ENCODE measurements around the gene FABP7.

FABP7 gene

DNA sequence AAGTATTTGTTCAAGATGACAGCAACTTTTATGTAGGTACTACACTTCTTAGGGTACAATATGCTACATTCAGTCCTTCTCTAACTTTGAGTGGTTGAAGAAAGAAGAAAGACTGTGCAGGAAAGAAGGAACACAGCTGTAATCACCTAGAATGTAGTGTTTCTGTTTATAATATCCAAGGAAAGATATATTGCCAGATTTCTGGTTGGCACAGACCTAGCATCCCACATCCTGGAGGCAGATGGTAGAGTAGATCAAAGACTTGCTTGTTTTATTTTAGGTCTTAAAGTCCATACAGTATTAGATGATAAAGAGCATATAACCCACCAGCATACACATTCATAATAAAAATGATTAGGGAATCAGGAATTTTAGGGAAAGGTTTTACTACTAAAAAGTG, 13.3 kb upstream of the FABP7 start:
- DNase-seq: no peak

DNA sequence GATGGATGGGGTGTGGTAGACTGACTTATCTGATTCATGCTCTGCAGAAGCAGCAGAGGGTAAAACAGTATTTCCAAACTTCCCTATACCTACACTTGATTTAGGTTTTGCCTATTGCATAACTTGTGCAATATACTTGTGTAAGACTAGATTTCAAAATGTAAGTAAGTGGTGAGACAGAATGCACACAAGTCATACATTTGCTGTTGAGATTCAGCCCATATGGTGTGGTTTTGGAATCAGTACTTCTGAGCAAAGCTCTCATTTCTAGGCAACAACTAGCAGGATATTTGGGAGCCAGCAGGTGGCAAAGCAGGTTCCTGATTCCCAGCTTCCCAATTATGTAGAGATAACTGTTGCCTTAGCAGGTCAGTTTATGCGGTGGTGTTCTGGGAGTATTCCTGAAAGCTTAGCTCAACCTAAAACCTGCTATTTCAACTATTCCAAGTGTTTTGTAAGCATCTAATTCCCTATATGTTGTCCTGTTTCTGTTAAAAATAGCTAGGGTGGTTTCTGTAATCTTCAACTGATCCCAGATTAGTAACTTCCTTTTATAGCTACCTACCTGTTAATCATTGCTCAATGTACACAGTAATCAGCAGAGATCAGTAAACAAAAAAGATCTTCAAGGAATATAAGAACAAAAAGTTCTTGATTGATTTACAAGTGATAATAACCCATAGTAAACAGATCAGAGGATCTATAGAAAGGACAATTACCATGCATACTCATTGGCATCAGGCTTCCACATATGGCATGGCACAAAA, 8.5 kb upstream of the FABP7 start:
- no peak for DNase-seq

DNA sequence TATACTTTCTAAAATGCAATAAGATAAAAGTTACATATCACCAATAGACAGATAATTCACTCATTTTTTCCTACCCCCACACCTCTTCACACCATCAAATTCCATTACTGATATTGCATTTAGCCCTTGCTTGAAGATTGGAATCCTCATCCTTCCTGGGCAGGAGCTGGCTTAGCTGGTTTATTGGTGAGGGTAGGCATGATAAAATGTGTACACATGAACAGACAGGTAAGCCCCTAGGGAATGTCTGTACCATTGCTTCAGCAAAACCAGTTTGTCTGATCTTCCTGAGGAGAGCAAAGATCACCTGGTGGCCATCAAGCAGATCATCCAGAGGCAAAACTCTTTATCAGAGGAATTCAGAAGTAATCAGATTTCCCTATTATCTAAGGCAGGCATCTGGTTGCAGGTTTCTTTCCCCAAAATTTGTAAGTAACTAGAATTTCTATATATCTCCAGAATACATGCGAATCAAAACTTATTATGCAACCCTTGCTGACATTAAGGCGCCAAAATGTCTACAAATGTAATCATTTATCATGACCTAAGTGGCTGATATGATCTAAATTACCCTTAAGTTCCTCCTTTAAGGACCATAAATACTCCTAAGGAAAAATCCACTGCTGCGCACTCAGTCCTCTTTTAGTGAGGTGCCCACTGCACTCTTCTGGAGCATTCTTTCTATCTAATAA, 6.6 kb upstream of the FABP7 start:
- no peak for DNase-seq

DNA sequence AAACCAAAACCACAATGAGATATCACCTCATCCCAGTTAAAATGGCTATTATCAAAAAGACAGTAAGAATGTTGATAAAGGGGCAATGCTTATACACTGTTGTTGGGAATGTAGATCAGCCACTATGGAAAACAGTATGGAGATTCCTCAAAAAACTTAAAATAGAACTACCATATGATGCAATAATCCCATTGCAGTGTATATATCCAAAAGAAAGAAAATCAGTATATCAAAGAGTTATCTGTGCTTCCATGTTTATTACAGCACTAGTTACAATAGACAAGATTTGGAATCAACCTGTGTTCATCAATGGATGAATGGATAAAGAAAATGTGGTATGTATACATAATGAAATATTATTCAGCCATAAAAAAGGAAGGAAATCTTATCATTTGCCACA, 3.5 kb upstream of the FABP7 start:
- no peak for DNase-seq

DNA sequence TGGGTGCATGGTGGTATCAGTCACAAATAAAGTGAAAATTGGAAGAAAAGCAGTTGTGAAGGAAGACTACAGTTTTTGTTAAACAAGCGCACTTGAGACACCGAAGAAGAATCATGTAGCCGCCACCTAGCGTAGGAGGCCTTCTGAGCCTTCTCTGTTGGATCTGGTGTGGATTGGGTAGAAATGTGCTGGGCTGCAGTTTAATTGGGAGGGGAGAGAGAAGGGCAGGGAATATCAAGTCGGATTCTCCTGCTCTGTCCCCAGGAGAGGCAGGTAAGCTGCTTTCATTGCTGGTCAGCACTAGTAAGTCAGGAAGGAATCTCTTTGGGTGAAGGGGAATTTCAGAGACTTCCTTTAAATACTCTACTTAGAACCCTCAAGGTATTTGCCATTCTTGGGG, 1.2 kb upstream of the FABP7 start:
- DNase-seq: no peak

DNA sequence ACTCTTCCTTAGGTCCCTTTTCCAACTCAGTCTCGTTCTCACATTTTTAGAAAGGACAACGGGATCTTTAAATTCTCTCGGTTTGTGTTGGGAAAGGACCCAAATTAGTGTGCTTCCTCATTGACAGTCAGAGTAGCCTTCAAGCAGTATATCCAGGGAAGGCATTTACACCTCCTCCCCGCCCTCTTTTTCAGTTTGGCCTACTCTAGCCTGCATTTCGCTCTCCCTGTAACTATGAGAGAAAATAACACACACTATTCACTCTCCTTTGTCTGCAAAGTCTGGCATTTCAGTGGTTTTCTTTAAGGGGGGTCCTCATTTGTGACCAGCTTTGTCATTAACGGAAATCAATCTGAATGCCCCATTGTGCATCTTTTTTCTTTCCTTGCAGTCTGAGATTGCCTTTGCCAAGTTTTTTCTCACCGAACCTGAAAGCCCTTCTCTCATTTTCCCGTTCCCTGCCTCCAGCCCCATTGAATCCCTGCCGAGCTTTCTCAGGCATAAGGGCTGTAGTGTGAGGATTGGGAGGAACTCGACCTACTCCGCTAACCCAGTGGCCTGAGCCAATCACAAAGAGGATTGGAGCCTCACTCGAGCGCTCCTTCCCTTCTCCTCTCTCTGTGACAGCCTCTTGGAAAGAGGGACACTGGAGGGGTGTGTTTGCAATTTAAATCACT, 393 bp upstream of the FABP7 start:
- DNase-seq: no peak

DNA sequence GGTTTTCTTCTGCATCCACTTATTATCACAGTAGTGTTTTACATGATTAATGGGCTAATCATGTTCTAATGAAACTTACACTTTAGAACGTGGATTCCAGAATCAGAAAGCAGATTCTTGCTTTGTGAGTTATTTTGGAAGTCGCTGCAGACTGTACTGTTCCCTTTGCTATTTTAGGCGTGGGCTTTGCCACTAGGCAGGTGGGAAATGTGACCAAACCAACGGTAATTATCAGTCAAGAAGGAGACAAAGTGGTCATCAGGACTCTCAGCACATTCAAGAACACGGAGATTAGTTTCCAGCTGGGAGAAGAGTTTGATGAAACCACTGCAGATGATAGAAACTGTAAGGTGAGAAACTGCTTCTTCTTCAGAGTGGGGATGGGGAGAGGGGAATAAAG, 598 bp downstream of the FABP7 start:
- DNase-seq: no peak

DNA sequence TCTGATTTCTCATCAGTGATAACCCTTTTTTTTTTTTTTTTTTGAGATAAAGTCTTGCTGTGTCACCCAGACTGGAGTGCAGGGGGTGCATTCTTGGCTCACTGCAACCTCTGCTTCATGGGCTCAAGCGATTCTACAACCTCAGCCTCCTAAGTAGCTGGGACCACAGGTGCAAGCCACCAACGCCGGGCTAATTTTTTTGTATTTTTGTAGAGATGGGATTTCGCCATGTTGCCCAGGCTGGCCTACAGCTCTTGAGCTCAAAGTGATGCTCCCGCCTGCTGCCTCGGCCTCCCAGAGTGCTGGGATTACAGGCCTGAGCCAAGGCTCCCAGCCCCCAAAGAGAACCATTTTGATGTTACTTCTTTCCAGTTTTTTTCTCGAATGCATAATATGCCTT, 2.2 kb downstream of the FABP7 start:
- no peak for DNase-seq

DNA sequence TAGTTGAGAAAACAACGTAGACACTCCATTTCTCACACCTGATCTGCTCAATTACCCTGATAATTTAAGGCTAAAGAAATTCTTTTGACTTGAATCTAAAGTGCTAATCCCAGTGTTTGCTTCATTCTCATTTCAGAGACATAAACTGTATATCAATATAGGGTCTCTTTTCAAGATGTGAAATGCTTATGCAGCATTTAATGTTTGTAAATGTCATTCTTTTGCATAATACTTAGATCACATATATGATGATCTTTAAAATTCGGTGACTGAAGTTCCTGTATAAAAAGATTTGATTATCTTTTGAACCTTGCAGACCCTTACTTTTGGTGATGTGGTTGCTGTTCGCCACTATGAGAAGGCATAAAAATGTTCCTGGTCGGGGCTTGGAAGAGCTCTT, 3.9 kb downstream of the FABP7 start:
- no peak for DNase-seq

DNA sequence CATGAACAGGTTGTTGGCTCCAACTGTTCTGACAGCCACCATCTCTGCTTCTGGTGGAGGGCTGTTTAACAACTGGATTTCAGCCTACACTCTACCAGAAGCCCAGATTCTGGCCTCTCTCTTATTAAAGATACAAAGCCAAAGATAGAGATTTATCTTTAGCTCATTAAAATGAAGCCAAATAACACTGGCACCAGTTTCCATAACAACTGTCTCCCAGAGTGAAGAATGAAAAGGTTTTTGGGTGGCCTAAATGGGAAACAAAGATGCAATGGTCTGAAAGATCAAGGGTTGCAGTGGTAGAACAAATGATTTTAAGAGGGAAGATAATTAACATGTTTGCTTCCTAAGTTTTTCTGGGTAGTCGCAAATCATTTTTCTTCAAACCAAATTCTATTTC, 6.4 kb downstream of the FABP7 start:
- DNase-seq: no peak

DNA sequence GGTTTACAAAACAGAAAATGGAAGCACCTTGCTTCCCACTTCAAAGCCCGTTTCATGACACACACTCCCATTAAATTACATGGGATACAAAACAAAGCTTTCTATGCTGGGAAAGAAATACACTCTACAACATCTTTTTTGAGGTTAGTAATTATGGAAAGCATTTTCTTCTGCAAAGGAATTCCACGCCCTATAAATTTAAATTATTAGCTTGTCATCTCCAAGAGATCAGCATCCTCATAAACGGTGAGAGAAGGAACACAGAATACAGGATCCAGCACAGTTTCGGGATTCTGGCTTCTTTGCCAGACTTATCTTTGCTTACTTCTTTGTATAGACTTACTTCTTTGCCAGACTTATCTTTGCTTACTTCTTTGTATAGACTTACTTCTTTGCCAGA, 8.2 kb downstream of the FABP7 start:
- no peak for DNase-seq

DNA sequence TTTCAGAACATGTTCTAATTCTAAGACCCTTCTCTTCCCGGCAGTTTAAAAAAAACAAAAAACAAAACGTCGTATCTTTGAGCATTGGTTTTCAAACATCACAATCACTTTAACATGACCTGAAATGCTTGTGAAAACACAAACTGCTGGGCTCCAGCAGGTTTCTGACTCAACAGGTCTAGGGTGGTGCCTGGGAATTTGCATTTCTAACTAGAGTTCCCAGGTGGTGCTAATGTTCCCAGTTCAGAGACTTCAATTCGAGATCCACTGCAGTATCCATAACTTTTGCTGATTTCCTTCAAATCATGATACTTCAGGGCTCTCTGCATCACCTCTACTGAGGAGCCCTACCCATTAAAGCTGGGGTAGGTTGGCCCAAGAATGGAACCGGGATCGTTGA, 8.7 kb downstream of the FABP7 start:
- no peak for DNase-seq

DNA sequence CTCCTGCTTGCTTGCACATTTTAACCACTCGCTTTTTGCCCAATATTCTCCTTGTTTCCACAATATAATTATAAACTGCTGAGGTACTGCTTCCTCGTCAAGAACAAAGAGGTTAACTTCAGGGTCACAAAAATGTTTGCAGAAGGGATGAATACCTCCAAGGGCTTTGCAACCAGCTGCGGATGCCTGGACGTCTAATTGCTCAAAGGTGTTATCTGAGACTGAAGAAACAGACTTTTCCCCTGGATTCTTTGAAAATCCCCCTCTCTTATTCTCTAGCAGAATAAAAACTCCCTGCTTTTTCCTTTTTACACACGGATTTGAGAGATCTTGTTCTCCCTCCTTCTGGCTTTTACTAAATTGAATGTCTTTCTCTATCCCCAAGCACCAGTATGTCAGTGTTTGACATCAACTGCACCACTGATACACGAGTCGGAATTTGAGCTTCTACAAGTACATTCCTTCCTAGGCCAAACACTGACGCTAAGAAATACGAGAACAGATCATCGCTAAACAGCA, 9.2 kb downstream of the FABP7 start:
- no peak for DNase-seq

DNA sequence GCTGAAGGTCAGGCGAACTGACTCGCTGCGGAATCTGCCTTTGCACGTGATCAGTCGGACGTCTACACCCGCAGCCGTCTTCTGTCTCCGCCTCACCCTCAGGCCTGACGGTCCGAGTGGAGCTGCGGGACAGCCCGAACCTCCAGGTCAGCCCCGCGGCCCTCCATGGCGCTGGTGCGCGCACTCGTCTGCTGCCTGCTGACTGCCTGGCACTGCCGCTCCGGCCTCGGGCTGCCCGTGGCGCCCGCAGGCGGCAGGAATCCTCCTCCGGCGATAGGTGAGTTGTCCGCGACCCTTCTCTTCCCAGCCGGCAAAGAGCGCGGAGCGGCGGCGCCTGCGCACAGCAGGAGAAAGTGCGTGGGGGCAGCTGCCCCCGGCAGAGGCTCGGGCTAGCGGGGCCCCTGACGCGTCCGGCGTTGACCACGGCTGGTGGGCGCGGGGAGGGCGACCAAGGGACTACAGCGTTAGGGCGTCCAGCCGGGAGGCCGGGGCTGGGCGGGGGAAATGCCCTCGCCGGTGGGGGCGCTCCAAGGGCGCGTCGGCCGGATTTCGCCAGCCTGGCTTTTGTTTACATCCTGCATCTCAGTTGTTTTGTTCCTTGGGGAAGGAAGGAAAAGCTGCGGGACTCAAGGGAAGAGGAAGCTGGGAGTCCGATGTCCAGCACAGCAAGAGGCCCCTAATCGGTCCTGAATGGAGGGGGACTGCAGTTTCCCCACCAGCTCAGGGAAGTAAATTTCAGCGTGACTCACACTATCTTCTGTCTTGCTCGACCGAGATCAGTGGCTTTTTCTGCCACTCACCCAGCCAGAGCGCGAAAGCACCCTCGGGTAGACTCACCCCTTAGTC, 9.9 kb downstream of the FABP7 start, which contains the start of gene SMPDL3A:
TSS of gene SMPDL3A (plus strand) at position 77 of the 846 bp plus-strand sequence. CDS start at position 166, 89 bp downstream.
- no peak for DNase-seq

DNA sequence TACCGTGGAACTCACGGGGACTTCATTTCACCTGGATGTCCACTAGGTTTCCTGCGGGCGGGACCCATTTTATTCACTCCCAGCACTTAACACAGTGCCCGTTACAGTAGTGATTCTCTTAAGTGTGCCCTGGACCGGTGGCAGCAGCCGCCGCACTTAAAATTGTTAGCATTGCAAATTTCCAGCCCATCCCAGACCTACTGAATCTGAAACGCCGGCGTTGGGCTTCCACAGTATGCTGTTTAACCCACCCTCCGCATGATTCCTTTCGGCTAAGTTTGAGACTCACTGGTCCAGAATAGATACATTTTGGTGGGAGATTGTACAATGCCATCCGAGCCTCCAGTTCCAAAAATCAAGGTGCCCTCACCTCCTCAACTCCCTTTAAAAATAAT, 10.5 kb downstream of the FABP7 start:
- DNase-seq: no peak

DNA sequence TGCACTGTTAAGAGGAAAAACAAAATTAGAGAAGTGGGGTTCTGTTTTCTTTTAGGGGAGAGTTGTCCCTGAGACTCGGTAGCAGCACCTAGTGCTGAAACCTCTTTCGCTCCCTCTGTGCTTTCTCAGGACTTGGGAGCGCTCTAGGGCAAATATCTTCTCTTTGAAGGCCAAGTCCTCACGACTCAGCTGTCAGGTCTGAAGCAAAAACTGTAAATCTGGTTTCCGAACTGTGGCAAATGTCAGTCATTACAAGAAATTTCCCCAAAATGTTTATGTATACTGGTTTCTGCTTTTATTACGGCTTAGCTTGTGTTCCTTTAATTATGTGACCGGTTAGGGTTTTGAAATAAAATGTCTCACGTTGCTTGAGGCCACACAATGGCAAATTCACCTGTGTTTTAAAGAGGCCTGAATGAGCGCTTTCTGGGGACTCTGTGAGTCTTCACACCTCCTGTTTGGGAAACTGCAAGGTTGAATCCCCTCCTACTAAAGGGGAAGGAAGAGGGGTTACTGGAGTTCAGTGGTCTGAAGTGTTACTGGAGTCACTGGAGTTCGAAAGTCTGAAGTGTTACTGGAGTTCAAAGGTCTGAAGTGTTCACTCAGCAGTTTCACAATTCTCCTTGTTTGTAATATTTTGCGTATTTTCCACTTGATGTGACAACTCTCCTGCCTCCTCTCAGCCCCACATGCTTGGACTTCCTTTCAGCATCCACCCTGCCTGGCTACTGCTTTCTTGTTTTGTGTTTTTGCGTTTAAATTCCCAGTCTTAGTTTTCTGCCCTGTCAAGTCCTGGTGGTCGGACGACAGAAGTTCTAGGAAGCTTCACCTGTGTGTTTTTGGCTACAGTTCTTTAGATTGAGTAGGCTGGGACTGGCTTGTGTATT, 11.2 kb downstream of the FABP7 start:
- no peak for DNase-seq

DNA sequence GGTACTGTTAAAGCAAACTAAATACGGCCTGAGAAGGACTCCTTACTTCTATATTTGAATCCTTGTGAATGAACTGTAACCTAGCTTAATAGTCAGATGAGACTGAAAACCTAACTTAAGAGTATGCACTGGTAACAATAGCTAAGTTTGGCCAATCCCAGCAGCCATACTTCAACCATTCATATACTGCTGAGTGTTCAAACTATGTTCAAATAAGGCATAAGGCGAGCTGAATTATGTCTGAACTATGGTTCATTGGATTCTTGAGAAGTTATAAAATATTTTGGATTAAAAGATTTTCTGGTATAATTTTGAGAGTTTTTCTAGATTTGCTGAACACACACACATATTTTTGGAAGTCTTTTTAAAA, 11.8 kb downstream of the FABP7 start:
- no peak for DNase-seq

DNA sequence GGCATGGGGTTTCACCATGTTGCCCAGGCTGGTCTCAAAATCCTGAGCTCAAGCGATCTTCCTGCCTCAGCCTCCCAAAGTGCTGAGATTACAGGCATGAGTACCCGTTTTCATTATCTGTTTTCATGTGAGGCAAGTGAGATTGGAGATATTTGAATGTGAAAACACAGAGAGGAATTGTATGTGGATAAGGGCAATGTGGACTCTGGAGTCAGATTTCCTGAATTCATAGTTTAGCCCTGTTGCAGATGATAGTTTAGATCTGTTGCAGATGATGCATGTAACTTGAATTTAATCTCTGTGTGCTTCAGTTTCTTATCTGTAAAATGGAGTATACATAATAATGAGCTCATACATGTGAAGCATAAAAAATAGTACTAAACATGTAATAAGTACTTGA, 13.2 kb downstream of the FABP7 start:
- DNase-seq: no peak

DNA sequence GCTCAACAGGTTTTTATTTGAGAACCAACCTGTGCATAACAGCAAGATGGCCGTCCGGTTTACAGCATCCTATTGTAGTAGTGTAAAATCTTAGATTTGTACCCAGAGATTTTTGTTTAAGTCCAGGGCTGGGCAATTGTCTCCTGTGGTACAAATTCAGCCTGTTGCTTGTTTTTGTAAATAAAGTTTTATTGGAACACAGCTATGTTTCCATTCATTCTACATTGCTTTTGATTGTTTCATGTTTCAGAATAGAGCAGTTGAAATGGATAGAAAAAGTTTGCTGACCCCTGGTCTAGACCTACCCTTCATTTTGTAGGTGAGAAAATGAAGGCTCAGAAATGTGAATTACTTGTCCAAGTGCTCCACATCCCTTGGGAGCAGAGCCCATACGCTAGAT, 18.0 kb downstream of the FABP7 start:
- DNase-seq: no peak

DNA sequence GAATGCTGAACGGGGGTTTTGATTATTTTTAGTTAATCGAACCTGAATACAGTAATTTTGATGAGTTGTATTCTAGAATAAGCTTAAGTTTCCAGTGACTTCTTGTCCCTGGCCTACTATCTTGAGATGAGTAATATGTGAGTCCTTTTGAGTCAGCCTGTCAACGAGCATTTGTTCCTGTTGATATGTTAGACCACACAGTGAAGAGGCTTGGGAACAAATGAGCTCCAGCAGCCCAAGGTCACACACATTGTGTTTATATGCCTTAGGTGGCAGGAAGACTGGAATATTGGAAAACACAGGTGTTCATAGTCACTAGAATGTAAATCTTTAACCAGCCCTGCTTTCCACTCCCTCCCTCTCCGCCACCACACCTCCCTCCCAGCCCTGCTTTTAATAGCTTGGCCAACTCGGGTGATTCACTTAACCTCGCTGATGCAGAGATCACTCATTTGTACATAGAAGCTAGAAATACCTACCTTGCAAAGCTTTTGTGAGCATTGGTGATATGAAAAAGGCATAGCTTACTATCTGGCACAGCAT, 18.7 kb downstream of the FABP7 start:
- DNase-seq: no peak

DNA sequence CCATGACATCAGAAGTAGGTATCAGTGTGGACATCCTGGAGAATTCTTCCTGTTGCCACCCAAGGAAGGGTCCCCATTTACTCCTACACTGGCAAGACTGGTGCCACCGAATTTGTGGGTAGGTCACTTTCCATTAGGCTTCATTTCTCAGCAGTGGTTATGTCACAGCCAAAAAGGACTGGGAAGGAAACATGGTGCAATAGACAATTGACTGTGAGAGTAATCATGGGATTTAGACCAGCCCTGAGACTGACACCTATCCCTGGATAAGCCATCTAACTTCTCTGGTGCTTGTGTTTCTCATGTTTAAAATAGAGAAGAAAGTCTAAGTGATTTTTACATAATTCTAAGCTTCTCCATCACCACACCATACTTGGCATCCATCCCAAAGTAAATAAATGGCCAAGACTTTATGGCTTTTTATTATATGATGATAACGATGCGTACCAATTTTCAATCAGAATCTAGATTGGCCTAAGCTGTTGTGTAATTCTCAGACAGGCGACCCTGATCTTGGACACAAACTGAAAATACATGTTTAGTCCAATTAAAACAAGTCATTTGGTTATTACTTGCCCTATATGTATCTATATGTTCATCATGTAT, 19.7 kb downstream of the FABP7 start:
- no peak for DNase-seq
